ENCODE data around the gene MAPK1.
"Not testable (repeated sequence)": the region's sequence is repeated elsewhere in the genome, so short reads cannot be mapped to it uniquely, and the experiment has no call there.

MAPK1 gene

GRCh38 chr22:21754523-21754922 lies 112.9 kb downstream of the MAPK1 start:
- no peak for DNase-seq (ENCODE audit: low spot score)

- no peak for DNase-seq (ENCODE audit: low spot score)
Observed at GRCh38 chr22:21753374-21754111, 113.9 kb downstream of the MAPK1 start.

GRCh38 chr22:21752276-21752675 lies 115.2 kb downstream of the MAPK1 start:
- DNase-seq (ENCODE audit: low spot score) = no peak

GRCh38 chr22:21745948-21746347 lies 121.5 kb downstream of the MAPK1 start:
- no peak for DNase-seq (ENCODE audit: low spot score)

GRCh38 chr22:21744917-21745316 lies 122.5 kb downstream of the MAPK1 start:
- DNase-seq (ENCODE audit: low spot score) = not testable (repeated sequence)

GRCh38 chr22:21741790-21742189 lies 125.7 kb downstream of the MAPK1 start:
- DNase-seq (ENCODE audit: low spot score) = no peak

GRCh38 chr22:21741059-21741458 lies 126.4 kb downstream of the MAPK1 start:
- DNase-seq (ENCODE audit: low spot score) = no peak

GRCh38 chr22:21739828-21740377 lies 127.5 kb downstream of the MAPK1 start:
- no peak for DNase-seq (ENCODE audit: low spot score)

GRCh38 chr22:21738966-21739365 lies 128.5 kb downstream of the MAPK1 start:
- DNase-seq (ENCODE audit: low spot score) = no peak

- no peak for DNase-seq (ENCODE audit: low spot score)
Observed at GRCh38 chr22:21738081-21738480, 129.4 kb downstream of the MAPK1 start.

GRCh38 chr22:21736948-21737347 lies 130.5 kb downstream of the MAPK1 start:
- no peak for DNase-seq (ENCODE audit: low spot score)

- no peak for DNase-seq (ENCODE audit: low spot score)
Observed at GRCh38 chr22:21736084-21736642, 131.3 kb downstream of the MAPK1 start.

- DNase-seq (ENCODE audit: low spot score) = peak; percentile 96
Observed at GRCh38 chr22:21735200-21736083, 132.0 kb downstream of the MAPK1 start, which contains the start of gene YPEL1. TSS of gene YPEL1 (minus strand) at chr22:21735794. CDS start at chr22:21710744, 25,050 bp downstream.

GRCh38 chr22:21734540-21735199 lies 132.8 kb downstream of the MAPK1 start:
- no peak for DNase-seq (ENCODE audit: low spot score)

- no peak for DNase-seq (ENCODE audit: low spot score)
Observed at GRCh38 chr22:21731503-21731902, 135.9 kb downstream of the MAPK1 start.

- DNase-seq (ENCODE audit: low spot score) = no peak
Observed at GRCh38 chr22:21730535-21731308, 136.7 kb downstream of the MAPK1 start.

GRCh38 chr22:21729184-21729583 lies 138.3 kb downstream of the MAPK1 start:
- not testable (repeated sequence) for DNase-seq (ENCODE audit: low spot score)

- no peak for DNase-seq (ENCODE audit: low spot score)
Observed at GRCh38 chr22:21728270-21728669, 139.2 kb downstream of the MAPK1 start.

- DNase-seq (ENCODE audit: low spot score) = no peak
Observed at GRCh38 chr22:21727768-21728167, 139.7 kb downstream of the MAPK1 start.

GRCh38 chr22:21727159-21727558 lies 140.3 kb downstream of the MAPK1 start:
- DNase-seq (ENCODE audit: low spot score) = no peak

- DNase-seq (ENCODE audit: low spot score) = peak; percentile 50
Observed at GRCh38 chr22:21726650-21727049, 140.8 kb downstream of the MAPK1 start.

Data from CD4-positive, alpha-beta T cell treated with Interleukin-2 at 100 ng/mL for 4 hours (primary cell).